Glomerular visceral epithelial cell (primary cell): Measurements from ENCODE around the gene CRADD.

Source experiments
- DNase-seq: peaks from one replicate; pipeline ENCODE4 v3.0.0-alpha.2; 2016; ENCODE audit errors: extremely low spot score

Gene CRADD

GRCh38 chr12:93807354-93807753 is 130.2 kb downstream of the CRADD start:
- DNase-seq = no peak

DNA sequence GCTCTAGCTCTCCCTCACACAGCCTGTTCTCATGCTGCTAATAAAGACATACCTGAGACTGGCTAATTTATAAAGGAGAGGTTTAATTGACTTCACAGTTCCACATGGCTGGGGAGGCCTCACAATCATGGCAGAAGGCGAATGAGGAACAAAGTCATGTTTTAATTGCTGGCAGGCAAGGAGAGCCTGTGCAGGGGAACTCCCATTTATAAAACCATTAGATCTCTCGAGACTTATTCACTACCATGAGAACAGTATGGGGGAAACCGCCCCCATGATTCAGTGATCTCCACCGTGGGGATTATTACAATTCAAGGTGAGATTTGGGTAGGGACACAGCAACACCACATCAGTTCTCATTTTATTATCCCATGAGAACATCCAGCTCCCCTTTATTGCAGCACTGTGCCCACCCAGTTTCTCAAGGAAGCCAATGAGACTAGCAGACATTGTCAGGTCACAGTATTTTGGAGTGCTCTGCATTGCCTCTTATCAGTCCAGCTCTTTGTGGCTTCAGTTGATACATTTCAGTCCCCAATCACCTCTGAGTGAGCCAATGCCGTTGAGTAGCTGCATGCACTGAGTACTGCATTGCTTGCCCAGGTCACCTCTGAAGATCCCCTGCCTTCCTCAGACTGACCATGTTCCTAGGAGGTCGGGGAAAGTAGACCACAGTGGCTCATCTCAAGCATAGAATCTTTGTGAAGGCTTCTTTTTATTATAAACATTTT is 131.2 kb downstream of the CRADD start:
- no peak for DNase-seq

DNA sequence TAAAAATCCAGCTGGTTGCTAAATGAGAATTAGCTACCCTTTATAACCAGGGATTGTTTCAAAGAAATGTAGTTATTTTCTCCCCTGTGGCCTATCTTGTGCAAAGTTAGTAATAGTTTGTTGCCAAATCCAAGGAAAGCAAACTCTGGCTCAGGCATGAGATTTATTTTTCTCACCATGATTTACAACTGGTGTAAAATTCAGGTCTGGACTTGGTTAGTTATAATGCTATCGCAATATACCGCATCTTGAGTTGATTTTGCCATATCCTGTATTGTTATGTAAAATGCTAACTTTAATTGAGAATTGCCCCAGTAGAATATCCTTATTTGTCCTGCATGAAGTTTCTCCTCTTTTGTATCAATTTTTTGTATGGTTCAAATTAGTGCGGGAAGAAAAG is 135.5 kb downstream of the CRADD start:
- DNase-seq = no peak

- no peak for DNase-seq
These were observed 136.0 kb downstream of the CRADD start for GRCh38 chr12:93813186-93813585.

GRCh38 chr12:93813972-93814821 is 137.0 kb downstream of the CRADD start:
- no peak for DNase-seq

DNA sequence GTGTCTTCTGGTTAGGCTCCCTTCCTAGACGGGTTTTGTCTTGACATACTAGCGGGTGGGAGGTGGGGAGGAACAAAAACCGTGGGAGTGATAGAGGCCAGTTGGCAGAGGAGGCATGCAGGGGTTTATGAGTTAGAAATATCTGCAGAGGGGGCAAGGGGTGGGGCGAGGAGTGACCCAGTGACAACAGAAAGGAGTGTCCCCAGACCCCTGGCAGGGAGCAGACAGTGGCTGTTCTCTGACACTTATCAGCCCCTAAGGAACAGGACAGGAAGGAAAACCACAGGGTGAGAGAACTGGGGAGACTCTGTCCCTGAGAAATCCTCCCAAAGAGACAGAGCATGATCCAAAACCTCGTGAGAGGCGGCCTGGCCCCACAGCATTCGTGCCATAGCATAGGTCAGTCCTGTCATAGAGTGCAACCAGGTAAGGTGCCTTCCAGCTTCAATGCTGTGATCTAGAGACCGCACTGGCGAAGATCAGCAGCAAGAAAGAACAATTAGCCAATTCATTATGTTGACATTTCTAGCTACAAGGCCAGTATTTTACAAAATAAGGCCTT is 141.4 kb downstream of the CRADD start:
- no peak for DNase-seq

DNA sequence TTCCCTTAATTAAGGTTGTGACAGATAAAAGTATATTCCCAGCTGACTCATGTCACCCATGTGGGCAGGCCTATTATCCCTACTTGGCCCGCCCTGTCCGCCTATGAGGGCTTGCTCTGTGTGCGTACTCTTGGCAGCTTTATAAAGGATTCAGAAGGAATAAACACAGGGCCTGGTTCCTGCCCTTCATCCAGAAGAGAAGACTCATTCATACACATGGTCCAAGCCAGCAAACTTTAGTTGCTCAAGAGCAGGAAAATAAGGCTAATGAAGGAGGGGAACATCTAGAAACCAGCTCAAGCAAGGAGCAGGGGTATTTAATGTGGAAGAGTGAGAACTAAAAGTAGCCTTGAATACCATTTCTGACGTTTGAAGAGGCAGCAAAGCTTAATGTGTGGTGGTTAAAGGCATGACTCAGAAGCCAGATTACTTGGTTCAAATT is 141.9 kb downstream of the CRADD start:
- DNase-seq = no peak

DNA sequence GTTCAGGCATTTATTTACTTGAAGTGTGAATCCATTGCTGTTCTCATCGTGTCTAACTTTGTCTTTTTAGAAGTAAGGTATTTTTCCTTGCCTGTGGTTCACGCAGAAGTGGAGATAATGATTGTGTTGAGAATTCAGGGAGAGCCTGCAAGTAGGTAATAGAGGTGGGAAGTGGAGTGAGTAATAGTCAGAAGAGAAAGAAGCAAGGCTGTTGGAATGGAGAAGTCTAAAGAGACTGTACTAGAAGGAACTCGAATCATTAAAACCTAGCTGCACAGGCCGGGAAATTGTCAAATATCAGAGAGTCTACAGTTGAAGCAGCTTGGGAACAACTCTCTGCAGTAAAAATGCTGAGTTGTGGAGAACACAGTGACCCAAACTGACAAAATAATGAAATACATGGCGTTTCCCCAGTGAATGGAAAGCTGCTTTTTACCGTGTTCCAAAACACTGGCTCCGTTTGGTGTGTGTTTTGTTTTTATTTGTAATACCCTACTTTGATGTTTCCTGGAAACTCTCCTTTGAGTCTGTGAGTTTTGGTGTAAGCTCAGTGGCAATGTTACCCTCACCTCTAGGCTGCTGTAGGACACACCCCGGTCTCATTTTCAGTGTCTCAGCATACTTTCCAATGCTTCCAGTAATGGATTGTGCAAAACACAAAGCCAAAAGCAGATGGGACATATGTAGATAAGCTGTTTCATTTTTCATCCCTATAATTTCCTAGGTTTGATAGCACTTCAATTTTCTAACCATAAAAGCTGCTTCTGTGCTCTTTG is 146.6 kb downstream of the CRADD start:
- DNase-seq = no peak

DNA sequence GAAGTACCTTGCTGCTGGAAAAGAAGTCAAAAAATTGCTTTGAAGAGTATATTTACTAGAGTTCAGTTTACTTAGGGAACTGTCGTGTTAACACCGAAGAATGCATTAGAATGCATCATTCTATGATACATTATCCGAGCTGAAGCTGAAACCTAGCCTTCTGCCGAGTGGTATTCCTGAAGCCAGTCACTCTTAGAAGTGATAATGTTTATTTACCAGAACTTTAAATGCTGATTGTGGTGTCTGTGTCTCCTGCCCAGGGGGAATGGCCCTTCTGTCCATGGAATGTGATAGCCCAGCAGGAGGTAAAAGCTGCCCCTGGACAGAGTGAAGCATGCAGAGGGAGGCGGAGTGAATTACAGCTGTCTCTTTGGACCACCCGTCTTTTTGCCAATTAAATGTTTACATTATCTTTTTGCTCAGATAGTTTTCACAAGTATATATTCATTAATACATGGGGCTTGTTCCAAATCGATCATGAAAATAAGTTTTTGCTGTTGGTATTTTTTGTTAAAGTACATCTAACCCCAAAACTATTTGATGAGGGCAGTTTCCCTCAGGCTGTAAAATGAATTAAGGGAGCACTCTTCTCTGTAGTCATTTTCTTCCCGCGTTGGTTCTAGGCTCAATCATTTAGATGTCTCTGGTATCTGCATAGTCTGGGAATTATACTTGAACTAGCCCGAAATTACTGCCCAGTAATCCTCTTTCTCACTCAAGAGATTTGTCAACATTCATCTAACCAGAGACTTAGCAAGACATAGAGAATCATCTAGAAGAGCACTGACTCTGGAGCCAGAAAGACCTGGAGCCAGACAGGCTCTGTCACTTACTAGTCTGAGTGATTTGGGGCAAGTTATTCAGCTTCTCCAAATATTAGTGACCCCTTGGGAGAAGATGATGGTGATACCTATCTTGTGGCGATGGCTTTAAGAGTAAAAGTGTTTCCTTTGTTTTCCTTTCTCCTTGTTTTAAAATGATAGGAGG is 147.6 kb downstream of the CRADD start:
- DNase-seq = no peak

DNA sequence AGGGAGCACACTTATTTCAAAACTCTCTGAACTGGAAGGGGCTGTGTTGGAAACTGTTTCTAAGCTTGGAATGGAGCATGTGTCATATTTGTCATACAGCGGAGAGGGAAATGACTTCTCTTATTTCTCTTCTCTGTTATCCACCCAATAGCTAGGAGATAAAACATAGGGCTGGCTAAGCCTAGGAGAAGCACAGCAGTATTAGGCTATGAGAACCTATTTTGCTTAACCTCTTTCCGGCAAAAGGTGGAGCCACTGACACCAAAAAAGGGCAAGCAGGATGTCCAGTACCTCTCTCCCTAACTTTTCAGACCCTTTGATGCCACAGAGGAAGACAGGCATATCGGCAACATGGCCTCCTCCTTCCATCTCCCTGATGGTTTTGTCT is 148.3 kb downstream of the CRADD start:
- DNase-seq = no peak

DNA sequence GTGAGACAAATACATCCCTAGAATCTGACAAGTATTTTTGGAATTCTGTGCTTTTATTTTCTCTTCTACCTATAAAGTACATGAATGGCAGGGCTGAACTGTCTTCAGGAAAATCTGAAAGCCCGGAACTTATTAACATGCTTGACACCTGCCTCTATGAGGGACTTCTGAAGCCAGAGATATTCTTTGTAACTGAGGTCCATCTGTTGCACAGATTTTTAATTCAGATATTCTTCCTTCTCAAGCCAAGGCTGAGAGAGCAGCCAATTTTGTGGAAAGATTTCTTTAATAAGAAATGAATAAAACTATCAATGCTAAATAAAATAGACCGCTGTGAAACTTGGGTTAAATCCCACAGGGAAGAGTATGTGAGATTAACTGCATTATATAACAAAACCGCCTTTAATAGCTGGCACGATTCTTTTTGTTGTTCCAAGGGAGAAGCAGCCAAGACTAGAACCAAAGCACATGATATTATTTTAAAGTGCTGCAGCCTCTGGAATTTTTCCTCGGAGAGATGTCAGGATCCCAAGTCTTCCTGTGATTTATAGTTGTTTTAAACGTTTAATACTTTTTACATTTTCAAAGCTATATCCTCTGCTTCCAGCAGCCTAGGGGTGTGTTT is 148.9 kb downstream of the CRADD start:
- no peak for DNase-seq

GRCh38 chr12:93827179-93827578 is 150.0 kb downstream of the CRADD start:
- DNase-seq = no peak

DNA sequence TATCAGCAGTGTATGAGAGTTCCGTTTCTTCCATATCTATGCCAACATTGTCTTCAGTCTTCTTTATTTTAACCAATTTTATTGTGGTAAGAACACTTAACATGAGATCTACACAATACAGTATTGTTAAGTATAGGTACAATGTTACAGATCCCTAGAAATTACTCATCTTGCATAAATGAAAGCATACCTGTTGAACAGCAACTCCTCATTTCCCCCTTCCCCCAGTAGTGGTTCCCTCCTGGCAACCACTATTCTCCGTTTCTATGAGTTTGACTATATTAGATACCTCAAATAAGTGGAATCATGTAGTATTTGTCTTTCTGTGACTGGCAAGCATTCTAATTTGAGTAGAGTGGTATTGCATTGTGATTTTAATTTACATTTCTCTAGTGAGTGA is 150.5 kb downstream of the CRADD start:
- DNase-seq = no peak

DNA sequence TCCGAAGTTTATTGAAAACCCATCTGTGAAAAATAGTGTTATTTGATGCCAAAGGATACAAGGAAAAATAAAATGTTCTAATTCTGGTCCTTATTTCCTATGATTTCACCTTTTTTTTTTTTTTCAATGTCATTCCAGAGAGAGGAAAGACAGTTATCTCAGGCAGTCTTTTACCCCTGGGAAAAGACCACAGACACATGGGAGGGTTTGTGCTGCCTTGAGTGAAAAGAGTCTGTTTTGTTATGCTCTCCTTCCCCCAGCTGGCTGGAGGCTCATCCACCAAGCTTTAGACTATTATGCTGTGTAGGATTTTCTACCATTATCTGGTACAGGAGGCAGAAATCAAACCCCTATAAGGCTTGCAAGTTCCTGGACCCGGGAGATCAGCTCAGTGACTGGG is 151.8 kb downstream of the CRADD start:
- DNase-seq = no peak

DNA sequence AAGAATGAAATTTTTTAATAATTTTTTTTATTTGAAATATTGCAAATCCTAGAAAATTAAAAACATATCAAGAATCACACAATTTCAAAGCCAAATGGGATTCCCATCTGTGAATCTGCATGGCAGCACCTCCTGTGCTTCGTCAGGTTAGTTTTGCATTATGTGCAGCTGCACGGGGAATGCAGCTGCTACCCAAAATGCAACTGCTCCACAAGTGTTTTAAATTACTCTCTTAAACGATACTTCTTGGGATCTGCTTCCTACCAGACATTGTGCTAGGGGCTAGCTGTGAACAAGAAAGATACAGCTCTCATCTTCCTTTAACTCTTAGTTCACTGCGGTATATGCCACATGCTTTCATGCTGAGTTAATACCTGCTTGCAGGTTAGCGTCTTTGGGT is 154.2 kb downstream of the CRADD start:
- DNase-seq = no peak

DNA sequence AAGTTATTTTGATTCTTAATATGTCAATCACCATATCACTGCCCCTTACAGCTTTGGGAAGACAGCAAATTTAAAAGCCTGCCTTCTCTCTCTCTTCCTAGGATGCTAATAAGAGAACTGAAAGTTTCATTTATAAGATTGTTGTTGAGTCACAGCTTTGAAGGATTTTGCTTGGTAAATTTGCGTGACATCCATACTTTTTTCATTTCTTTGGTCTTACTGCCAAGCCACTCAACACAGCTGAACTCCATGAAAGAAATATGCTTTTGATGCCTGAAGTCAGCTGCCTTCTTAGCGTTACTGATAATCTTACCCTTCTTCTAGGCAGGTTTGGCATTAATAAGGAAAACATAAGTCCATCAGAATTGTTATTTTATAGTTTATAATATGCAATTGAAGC is 155.0 kb downstream of the CRADD start:
- DNase-seq = no peak

DNA sequence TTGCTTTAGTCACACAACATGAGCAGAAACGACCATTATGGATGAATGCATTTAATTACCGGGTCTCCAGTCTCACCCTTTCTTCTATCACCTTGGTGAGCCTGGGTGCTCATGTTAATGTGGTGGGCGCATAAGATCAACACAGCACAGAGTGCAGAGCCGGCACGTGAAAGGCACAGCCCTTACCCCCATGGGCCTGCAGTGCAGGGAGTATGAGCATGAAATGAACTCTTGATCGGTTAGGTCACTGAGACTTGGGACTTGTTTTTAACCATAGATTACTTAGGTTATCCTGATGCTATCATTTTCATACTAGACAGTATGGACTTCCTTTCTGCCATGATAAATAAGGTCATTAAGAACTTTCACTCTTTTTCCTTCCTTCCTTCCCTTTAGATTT is 156.8 kb downstream of the CRADD start:
- no peak for DNase-seq

- DNase-seq = no peak
These were observed 159.6 kb downstream of the CRADD start for GRCh38 chr12:93836620-93837260.

- DNase-seq = no peak
These were observed 161.0 kb downstream of the CRADD start for GRCh38 chr12:93838193-93838592.

- DNase-seq = no peak
These were observed 161.9 kb downstream of the CRADD start for GRCh38 chr12:93839064-93839463.
